GM18520 (cell line): ENCODE results near the gene KCNQ4.

Experiments used
- ATAC-seq: cut with Tn5 transposase; IDR thresholded peaks from one replicate; pipeline ENCODE4 v1.9.1; 2021; ENCODE audit not compliant: unreplicated experiment

KCNQ4 gene

DNA sequence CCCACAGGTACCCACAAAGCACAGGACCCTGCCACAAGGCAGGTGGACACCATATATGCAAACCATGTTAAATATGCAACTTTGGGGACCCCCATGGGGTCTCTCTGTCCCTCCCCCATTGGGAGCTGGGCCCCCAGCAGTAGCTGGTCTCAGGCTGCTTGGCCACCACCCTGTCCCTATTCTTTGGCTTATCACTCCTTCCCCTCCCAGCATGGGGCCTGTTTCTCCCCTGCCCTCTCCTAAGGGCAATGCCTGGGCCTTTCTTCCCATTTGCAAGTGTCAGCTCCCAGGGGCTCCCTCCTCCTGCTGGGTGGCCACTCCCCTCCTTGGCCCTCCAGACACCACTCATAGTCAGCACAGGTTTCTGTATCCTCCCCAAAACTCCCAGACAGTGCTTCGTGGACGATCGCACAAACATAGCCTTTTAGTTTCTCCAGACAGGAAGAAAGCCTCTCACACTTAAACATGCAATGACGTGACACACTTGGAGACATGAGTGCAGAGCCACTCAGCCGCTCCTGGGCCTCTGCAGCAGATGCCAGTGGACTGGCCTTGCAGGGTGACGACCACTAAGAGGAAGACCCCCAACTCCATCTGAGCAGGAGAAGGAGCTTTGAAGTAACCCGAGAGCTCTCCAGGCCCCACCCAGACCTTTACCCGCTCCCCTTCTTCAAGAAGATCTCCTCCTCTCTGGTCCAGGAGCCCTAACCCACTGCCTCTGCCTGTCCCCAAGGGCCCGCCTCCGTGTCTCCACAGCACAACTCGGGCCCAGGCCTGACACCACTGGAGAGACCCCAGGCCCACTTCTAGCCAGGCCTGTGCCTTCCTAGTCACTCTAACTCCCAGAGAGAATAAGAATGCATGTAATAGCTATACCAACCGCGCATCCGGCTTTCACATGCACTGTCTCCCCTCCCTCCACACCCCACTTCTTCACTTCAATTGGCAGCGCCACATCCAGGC lies 55.7 kb downstream of the KCNQ4 start:
- no peak for ATAC-seq

DNA sequence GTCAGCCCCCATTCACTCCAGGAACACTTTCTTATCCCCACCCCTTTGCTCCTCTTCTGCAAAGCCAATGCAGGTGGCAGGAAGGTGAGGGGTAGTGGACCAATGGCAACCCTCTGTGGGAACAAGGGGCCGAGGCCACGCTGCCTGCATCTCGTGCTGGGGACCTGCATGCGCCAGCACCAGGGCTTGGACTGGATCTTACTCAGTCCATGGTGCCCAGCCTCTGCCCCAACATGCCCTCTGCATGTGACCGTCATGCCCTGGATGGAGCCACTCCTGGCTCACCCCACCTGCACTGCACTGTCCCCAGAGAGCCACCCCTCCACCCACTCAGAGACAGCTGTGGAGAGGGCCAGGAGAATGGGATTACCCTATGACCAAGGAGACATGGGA lies 56.4 kb downstream of the KCNQ4 start:
- ATAC-seq: no peak

DNA sequence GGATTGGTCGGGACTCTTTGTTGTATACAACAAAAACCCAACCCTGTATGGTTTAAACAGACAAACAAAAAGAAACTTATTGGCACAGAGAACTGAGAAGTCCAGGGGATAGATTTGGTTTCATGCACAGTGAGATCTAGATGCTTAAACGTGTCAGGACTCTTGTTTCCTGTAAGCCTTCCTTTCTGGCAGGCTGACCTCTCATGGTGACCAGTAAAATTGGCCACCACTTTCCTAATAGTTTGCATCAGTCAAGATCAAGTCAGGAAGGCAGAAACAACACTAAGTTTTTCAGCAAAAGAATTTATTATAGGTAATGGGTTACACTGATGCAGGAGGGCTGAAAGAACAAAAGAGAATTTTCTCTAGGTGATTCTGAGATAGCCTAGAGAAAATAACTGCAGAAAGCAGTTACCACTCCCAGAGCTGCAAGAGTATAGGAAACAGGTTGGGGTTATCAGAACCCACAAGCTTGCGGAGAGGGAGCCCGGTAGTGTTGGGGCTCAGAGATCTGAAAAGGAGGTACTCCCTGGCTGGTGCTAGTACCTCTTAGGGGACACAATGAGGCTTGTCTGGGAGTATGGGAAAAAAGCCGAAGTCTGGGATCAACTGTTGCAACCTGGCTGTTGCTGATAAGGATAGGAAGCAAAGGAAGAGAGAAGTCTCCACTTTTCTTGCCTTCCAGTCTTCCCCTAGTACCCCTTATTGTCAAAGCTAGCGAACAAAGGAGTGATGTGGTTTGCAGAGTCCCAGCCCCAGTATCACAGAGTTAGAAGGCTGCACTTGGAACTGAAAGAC lies 57.1 kb downstream of the KCNQ4 start:
- ATAC-seq: no peak

DNA sequence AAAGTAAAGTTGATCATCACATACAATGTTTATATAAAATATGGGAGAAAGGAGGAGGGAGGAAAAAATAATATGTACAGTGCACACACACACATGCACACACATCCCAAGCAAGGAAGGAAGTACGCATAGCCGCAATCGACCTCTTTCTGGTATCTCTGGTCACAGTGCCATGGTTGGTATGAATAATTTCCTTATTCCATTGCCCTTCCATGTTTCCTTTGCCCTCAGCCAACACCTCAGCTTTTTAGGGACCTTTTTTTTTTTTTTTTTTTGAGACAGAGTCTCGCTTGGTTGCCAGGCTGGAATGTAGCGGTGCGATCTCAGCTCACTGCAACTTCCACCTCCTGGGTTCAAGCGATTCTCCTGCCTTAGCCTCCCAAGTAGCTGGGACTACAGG lies 58.0 kb downstream of the KCNQ4 start:
- ATAC-seq: no peak

DNA sequence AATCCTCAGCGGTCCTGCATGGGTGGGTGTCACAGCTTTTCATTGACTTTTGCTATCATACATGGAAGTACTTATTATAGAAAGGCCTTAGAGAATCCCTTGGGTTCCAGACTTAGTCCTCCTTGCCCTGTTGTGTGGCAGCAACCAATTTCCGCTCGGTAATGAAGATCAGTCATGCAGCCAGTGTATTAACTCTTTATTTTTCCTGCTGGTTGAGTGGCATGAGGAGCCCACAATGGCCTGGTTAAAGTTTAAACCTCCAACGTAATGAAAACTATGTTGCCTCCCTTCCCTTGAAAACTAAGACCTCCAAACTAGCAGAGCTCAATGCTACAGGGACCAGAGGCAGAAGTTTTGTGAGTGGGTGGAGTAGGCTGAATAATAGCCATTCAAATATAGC lies 58.6 kb downstream of the KCNQ4 start:
- no peak for ATAC-seq

DNA sequence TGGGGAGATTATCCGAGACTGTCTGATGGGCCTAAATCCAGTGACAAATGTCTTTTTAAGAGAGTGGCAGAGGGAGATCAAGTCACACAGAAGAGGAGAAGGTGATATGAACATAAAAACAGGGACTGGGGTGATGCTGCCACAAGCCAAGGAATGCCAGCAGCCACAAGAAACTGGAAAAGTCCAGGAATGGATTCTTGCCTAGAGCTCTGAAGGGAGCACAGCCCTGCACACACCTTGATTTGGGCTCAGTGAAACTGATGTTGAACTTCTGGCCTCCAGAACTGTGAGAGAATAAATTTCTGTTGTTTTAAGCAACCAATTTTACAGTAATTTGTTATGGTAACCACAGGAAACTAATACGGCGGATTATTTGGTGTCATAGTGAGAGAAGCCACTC lies 59.1 kb downstream of the KCNQ4 start:
- no peak for ATAC-seq

DNA sequence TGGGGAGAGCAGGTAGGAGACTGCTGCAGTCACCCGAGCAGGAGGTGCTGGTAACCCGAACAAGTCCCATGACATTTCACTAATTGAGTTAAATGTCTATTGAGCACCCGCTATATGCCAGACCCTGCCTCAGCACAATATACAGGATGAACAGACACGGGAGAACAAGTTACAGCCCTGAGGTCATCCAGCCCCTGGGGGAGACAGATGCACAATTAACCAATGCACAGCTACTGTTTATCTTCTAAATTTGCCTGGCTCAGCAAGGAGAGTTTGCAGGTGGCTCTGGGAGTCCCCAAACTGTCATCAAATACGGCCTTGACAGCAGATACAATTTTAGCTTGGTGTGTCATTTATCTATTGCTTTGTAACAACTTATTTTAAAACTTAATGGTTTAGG lies 60.5 kb downstream of the KCNQ4 start:
- no peak for ATAC-seq

DNA sequence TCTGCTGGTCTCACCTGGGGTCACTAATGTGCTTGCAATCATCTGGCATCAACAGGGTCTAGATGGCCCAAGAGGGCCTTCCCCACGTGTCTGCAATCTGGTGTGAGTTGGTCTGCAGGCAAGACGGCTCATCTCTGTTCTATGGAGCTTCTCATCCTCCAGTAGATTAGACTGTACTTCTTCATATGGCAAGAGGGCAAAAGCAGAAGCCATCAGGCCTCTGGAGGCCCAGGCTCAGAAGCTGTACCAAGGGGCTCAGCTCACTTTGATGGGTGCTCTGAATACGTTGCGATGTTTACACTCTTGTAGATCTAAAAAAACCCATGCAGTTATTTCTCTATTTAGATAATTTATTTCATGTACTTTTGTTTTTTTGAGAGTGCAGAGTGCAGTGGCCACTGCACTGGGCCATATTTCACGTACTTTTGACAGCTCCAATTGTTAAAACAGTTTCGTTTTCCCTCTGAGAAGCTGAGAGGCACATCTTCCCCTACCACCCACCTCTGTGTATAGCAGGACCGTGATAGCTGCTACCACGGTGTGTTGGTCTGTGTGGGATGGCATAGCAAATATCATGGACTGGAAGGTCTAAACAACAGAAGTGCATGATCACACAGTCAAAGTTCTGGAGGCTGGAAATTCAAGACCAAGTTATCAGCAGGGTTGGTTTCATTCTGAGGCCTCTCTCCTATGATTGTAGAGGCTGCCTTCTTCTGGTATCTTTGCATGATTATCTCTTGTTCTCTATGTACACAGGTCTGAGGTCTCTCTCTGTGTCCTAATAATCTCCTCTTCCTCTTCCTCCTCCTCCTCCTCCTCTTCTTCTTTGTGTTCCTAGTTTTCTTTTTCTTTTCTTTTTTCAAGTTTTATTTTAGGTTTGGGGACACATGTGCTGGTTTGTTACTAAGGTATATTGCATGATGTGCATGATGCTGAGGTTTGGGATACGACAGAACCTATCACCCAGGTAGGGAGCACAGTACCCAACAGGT lies 61.6 kb downstream of the KCNQ4 start:
- no peak for ATAC-seq

DNA sequence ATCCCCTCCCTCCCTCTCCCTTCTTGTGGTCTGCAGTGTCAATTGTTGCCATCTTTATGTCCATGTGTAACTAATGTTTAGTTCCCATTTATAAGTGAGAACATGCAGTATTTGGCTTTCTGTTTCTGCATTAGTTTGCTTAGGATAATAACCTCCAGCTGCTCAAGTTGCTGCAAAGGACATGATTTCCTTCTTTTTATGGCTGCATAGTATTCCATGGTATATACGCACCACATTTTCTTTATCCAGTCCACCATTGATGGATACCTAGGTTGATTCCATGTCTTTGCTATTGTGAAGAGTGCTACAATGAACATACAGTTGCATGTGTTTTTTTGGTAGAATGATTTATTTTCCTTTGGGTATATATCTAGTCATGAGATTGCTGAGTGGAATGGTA lies 62.3 kb downstream of the KCNQ4 start:
- no peak for ATAC-seq

DNA sequence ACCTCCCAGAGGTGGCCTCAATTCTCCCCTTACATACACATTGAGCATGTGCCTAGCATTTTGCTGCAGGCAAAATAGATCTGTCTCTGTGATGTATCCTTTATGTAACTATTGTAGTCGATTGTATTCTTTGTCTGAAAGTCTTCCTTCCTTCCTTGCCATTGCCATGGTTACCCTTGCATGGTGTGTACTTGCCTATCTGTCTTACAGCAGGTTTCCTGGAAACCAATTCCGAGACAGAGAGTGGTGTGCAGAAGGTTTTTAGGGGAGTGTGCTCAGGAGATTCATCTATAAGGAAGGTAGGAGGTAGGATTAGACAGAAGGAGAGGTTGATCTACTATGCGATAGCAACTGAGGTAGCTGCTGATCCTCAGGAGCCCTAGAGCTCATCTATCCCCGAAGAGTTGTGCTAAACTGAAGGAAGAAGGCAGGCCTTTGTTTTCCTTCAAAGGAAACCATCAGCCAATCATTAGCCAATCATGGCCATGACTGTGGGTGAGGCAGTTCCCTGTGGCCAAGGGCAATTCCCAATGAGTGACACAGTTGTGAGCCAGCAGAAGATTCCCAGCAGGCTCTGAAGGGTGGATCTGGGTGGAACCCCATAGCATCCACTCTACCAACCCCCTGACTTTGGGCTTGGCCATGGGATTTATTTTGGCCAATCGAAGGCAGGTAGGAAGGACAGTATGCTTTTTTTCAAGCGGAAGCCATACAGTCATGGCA lies 63.6 kb downstream of the KCNQ4 start:
- no peak for ATAC-seq

DNA sequence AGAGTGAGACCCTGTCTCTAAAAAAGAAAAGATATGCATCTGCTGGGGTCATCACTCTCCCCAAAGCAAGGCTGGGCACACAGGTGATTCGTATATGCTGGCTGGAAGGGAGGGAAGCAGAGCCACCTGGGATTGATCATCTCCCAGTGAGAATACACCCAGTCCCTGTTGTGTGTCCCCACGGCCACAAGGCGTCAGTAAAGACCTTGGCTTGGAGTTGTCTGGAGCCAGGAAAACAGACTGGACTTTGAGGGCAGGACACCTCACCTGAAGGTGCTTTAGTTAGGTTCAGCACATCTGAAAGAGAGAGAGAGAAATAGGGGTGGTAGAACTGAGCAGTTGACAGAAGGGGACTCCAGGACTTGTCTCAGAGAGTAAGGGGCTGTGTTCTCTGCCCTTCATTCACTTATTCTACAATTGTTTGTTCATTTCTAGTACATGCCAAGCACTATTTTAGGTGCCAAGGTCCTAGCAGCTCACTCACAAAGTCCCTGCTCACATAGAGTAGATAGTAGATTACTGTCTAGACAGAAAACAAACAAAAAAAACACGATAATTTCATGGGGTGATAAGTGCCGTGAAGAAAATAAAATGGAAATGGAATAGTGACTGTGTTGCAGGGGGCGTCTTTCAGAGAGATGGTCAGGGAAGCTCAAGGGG lies 65.1 kb downstream of the KCNQ4 start:
- ATAC-seq: no peak

DNA sequence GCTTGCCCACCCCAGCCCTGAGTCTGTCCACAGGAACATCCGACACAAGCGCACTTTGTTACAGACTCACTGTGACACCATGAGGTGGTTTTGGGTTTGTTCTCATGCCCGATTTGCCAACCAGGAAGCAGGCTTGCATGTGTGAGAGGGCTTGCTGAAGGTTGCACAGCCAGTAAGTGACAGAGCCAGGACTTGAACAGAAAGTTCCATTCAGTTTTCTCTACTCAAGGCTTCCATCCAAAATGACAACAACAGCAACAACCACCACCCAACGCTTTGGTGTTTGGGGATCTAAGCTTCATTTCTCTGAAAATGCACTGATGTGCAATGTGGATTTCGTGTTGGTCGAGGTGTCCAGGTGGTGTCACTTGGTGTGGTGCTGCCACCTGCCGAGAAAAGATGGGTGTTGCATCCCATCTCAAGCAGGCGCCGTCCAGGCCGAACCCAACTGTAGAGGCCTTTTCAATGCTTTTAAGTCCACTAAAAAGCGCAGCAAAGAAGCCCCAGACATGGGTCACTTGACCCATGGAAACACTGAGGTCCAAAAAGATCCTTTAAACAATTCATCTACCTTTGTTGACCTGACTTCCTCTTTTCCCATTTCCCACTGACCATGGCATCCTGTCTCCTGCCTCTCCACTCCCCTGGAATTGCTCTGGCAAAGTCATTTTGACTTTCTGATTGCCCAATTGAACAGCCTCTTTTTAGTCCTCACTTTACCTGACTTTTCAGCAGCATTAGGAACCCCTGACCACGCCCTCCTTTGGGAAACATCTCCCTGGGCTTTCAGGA lies 66.4 kb downstream of the KCNQ4 start:
- no peak for ATAC-seq

DNA sequence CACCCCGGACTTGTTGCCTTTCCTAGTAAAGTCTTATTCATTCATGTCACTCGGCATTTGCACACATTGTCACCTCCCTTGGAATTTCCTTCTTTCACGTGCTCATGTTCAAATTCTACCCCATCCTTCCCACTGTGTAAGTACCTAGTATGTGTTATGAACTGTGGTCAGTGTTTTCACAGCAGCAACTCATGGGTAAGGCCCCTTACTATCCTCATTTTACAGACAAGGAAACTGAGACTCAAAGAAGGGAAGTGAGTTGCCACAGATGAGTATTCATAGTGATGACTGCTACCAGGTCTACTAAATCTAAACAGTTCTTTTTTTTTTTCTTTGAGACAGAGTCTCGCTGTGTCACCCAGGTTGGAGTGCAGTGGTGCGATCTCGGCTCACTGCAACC lies 68.1 kb downstream of the KCNQ4 start:
- ATAC-seq: no peak

DNA sequence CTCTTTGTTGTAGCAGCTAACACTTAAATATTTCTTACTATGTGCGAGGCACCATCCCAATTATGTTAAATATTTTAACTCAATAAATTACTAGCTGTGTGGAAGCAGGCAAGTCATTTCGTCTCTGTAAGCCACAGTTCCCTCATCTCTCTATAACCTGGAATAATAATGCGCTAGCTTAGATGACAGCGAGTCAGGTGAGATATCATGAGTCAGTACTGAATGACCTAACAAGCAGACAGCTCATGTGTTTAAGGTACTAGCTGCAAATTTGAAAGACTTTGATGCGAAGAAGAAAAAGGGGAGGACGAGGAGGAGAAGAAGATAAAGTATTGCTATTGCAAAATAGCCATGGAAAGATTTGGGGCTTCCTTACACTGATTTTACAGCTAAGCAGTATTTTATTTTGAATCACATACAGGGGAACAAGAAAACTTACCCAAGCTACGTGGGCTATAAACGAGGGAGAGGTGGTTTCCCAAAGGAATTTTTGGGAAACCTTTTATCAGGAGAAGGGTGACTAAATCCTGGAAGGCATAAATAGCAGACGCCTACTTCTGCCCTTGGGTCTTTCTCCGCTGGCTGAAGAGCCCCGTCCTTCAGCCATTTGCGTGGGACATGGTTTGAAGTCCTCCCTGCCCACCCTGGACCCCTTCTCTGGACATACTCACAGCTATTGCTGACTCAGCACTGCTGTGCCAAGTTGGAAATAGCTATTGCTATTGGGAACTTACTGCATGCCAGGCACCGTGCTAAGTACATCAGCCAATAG lies 69.7 kb downstream of the KCNQ4 start:
- no peak for ATAC-seq

DNA sequence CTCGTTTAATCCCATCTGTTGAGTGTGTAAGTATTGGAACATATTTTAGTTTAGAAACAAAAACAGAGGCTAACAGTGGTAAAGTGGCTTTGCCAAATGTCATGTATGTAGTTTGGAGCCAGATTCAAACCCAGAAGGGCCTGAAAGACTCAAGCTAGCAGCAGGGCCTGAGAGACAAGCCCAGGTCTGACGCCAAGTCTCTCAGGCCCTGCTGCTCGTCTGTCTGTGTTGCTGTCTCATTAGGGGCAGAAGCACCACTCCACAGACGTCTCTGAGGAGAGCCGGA lies 70.2 kb downstream of the KCNQ4 start:
- ATAC-seq: no peak

DNA sequence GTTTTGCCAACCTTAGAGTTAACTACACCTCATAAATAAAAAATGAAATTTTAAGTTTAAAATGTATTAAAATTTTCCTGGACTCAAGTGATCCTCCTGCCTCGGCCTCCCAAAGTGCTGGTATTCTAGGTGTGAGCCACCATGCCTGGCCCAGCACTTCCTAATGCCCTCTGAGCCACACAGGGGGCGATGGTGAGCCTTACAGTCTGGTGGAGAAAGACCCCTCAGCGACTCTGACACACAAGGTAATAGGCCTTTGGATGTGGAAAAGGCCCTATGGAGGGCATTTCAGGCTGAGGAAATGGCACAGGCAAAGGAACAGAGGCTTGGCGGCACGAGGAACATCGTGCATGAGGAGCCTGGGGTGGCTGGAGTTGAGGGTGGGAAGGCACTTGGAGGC lies 71.9 kb downstream of the KCNQ4 start:
- no peak for ATAC-seq

DNA sequence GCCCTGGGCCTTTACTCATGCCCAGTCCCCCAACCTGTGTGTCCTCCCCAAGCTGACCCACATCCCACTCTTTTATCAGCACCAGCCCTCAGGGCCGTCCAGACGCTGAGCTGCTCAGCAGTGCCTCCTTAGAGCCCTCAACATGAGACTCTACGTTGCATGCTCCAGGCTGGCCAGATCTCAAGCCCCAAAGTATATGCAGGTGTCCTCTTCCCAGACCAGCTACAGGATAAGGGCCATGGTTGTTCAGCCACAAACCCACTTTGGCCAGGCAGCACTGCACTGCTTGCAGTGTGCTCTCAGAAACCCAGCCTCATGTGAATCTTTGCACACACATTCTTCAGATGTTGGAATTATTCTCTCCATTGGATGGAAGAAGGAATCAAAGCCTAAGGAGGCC lies 72.5 kb downstream of the KCNQ4 start:
- ATAC-seq: no peak

DNA sequence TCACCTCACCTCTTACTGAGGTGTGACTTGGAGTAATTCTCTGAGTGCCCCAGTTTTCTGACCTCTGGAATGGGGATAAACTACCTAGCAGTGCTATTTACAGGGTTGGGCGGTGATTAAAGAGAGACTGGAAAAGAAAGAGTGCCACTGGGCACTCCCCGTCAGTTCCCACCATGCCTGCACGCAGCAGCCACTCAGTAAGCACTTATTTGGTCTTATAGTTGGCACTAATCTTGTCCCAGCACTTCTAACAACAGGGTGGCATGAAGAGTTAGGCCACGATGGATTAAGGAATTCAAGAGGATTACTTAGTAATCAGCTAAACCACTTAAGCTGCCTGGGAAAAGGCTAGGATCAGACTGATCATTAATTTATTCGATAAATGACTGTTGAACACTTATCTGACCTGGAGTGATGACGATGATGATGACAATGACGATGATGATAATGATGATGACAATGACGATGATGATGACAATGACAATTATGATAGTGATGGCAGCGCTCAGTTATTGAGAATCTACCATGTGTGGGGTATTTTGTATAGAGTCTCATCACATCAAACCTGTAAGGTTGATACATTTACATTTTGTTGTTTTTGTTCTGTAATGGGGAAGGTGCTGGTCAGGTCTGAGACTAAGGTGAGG lies 73.2 kb downstream of the KCNQ4 start:
- ATAC-seq: no peak
